Measurements from ENCODE around the gene ZDHHC5. TPM values are rescaled to one million over a fixed set of nuclear protein-coding genes. Genes with fewer than 3 reads are reported as not detected.

The ZDHHC5 gene
- total and polyA plus RNA-seq, 2 of the 13 experiments (the other 11 are each of a cell fraction or from before 2014, with no cell fraction given): 26.6 to 34.0 TPM

DNA sequence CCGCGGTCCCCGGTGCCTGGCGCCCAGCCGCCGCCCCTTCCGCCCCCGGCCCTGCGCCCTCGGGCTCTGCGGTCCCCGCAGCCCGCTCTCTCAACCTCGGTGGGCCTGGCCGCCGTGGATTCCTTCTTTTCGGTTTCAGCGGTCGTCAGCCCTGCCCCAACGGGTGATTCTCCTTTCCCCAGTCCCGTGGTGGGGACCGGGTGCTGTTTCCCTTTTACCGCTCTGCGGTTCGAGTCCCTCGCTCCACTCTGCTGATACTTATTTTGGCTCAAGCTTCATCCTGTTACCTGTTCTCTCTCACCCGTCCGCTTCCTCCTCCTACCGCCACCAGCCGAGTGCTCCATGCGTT is 494 bp downstream of the ZDHHC5 start (continued):
- TF ChIP-seq THYN1 (CRISPR knock-in tag; IDR thresholded peaks at IDR 0.05; ENCODE audit: borderline replicate concordance, low read depth) (no peak), ZNF33B (CRISPR knock-in tag; IDR thresholded peaks at IDR 0.05) (no peak), SCMH1 (CRISPR knock-in tag; IDR thresholded peaks at IDR 0.05; ENCODE audit: borderline replicate concordance) (no peak), ZMAT3 (CRISPR knock-in tag; conservative IDR thresholded peaks at IDR 0.05) (no peak), TFDP1 (CRISPR knock-in tag; IDR thresholded peaks at IDR 0.05; ENCODE audit: borderline replicate concordance) (no peak), PBX2 (CRISPR knock-in tag; IDR thresholded peaks at IDR 0.05) (no peak), ZBTB1 (CRISPR knock-in tag; IDR thresholded peaks at IDR 0.05; ENCODE audit: borderline replicate concordance) (no peak), YEATS4 (CRISPR knock-in tag; IDR thresholded peaks at IDR 0.05; ENCODE audit: borderline replicate concordance) (no peak), IKZF4 (CRISPR knock-in tag; IDR thresholded peaks at IDR 0.05; ENCODE audit: borderline replicate concordance, low read depth, not compliant biosample characterization) (no peak), IKZF5 (CRISPR knock-in tag; IDR thresholded peaks at IDR 0.05) (no peak), ZNF629 (CRISPR knock-in tag; conservative IDR thresholded peaks at IDR 0.05) (no peak), ZFP91 (CRISPR knock-in tag; IDR thresholded peaks at IDR 0.05; ENCODE audit: borderline replicate concordance) (no peak; the same call in 1 of the 2 replicates), RFX5 (IDR thresholded peaks at IDR 0.05; ENCODE audit: low read depth, low read length) (no peak), CBX5 (CRISPR knock-in tag; IDR thresholded peaks at IDR 0.05; ENCODE audit: borderline replicate concordance) (no peak), ZNF234 (CRISPR knock-in tag; conservative IDR thresholded peaks at IDR 0.05) (0 out of 2 replicates have a peak, but pooled peaks have one; percentile 58), SRY (CRISPR knock-in tag; IDR thresholded peaks at IDR 0.05) (no peak)
- TF ChIP-seq, protein P1, sequence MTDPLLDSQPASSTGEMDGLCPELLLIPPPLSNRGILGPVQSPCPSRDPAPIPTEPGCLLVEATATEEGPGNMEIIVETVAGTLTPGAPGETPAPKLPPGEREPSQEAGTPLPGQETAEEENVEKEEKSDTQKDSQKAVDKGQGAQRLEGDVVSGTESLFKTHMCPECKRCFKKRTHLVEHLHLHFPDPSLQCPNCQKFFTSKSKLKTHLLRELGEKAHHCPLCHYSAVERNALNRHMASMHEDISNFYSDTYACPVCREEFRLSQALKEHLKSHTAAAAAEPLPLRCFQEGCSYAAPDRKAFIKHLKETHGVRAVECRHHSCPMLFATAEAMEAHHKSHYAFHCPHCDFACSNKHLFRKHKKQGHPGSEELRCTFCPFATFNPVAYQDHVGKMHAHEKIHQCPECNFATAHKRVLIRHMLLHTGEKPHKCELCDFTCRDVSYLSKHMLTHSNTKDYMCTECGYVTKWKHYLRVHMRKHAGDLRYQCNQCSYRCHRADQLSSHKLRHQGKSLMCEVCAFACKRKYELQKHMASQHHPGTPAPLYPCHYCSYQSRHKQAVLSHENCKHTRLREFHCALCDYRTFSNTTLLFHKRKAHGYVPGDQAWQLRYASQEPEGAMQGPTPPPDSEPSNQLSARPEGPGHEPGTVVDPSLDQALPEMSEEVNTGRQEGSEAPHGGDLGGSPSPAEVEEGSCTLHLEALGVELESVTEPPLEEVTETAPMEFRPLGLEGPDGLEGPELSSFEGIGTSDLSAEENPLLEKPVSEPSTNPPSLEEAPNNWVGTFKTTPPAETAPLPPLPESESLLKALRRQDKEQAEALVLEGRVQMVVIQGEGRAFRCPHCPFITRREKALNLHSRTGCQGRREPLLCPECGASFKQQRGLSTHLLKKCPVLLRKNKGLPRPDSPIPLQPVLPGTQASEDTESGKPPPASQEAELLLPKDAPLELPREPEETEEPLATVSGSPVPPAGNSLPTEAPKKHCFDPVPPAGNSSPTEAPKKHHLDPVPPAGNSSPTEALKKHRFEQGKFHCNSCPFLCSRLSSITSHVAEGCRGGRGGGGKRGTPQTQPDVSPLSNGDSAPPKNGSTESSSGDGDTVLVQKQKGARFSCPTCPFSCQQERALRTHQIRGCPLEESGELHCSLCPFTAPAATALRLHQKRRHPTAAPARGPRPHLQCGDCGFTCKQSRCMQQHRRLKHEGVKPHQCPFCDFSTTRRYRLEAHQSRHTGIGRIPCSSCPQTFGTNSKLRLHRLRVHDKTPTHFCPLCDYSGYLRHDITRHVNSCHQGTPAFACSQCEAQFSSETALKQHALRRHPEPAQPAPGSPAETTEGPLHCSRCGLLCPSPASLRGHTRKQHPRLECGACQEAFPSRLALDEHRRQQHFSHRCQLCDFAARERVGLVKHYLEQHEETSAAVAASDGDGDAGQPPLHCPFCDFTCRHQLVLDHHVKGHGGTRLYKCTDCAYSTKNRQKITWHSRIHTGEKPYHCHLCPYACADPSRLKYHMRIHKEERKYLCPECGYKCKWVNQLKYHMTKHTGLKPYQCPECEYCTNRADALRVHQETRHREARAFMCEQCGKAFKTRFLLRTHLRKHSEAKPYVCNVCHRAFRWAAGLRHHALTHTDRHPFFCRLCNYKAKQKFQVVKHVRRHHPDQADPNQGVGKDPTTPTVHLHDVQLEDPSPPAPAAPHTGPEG (CRISPR knock-in tag; IDR thresholded peaks at IDR 0.05): no peak
- TF ChIP-seq, protein P2, sequence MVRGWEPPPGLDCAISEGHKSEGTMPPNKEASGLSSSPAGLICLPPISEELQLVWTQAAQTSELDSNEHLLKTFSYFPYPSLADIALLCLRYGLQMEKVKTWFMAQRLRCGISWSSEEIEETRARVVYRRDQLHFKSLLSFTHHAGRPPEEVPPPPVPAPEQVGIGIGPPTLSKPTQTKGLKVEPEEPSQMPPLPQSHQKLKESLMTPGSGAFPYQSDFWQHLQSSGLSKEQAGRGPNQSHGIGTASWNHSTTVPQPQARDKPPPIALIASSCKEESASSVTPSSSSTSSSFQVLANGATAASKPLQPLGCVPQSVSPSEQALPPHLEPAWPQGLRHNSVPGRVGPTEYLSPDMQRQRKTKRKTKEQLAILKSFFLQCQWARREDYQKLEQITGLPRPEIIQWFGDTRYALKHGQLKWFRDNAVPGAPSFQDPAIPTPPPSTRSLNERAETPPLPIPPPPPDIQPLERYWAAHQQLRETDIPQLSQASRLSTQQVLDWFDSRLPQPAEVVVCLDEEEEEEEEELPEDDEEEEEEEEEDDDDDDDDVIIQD (CRISPR knock-in tag; IDR thresholded peaks at IDR 0.05; ENCODE audit: low read depth): no peak
